Measurements from ENCODE around the gene OR51B5.

- TF ChIP-seq TAF1 (IDR thresholded peaks at IDR 0.05; ENCODE audit: low read depth) = no peak
- TF ChIP-seq RAD21 (conservative IDR thresholded peaks at IDR 0.05) = no peak
- no peak for TF ChIP-seq CTCF (IDR thresholded peaks at IDR 0.05; ENCODE audit: poor library complexity, severe bottlenecking)
- no peak for TF ChIP-seq EP300 (conservative IDR thresholded peaks at IDR 0.05; ENCODE audit: poor library complexity, severe bottlenecking)
- no peak for TF ChIP-seq EZH2 (IDR thresholded peaks at IDR 0.05; ENCODE audit: borderline replicate concordance, insufficient read depth, low read length, poor library complexity, severe bottlenecking)
- no peak for TF ChIP-seq REST (IDR thresholded peaks at IDR 0.05; ENCODE audit: borderline replicate concordance)
- TF ChIP-seq POLR2AphosphoS5 (IDR thresholded peaks at IDR 0.05) = no peak
Observed at GRCh38 chr11:5293028-5293427, 50.3 kb downstream of the OR51B5 start.

Data from neural cell (in vitro differentiated cells).